Stimulated activated CD8-positive, alpha-beta memory T cell treated with anti-CD3 and anti-CD28 coated beads, Interleukin-2, amount 100 ng/mL, for 48 hours (primary cell): Measurements from ENCODE around the gene WDFY4.

ENCODE experiments used
- DNase-seq, 2 donors: peaks; one replicate each; pipeline ENCODE4 v3.0.0-alpha.2; 2020; ENCODE audit warnings: low read depth in 2 of 2

WDFY4 gene

DNA sequence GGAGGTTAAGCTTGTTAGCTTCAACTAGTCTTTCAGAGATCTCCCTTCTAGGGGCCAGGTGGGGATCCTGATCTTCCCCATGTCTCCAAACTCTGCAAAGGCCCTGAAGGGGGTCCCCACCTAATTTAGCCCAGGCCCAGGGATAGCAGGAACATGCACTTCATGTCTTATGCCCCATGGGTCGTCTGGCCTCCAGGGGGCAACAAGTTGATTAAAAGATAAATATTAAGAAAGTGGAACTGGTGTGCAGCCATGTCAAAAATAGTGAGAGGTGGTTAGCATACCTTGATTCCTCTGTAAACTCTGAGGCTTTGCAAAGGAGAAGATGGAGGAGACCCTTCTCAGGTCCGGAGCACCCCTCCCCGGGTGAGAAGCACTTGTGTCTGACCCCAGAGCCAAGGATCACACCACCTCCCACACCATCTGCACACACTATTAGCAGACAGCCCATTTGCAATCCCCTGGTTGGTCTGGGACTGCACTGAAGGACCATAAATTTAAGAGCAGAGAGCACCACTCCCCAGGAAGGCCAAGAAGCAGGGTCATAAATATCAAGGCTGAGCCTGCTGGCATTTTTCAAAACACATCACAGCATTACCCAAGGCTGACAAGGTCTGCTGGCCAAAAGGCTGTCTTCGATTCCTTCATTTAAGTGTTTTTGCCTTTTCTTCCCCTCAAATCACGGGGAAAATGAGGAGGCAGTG, 299.1 kb downstream of the WDFY4 start:
- no peak for DNase-seq

DNA sequence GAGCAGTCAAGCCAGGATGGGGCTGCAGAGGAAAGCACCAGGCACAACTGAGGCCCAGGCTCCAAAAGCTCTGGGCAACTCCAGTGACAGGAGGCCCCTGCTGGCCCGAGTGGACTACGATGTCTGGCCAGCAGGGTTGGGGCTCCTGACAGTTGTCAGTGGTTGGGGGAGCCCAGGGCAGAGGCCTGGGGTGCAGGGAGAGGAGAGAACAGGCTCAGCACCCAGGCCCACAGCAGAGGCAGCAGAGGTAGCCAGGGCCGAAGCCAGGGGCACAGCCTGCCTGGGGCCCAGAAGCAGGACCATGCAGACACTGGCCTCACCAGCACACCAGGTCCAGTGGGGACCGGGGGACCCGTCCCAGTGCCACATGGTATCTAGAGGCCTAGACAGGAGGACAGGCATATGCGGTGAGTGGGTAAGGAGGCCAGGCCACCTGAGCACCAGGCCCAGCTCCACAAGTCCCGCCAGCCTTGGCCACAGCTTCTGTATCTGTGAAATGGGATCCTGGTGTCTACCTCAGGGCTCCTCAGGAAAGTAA, 301.0 kb downstream of the WDFY4 start:
- DNase-seq: no peak

DNA sequence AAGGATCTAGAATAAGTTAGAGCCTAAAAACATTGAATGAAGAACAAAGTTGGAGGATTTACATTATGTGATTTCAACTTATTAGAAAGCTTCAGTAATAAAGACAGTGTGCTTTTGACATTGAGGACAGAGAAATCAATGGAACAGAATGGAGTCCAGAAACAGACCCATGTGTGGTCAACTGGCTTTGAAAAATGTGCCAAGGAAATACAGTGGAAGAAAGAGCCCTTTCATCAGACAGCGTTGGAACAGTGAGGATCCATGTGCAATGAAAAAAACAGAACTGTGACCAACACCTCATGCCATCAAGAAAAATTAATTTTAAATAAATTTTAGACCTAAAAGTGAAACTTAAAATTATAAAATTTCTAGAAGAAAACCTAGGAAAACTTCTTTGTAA, 305.6 kb downstream of the WDFY4 start:
- no peak for DNase-seq

DNA sequence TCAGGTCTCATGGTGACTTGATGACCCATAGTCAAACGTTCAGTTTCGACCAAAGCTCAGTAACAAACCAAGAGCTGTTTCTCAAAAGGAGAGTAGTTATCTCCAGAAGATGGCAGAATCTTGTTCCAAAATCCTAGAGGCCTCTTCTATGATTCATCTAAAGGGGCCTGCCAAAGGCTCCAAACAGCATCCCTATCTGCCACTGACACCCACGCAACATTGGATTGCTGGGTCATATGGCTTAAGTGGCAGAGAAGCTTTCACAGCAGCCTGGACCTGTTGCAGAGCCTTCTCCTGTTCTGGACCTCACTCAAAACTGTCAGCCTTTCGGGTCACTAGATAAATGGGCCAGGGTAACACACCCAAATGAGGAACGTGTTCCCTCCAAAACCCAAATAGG, 309.0 kb downstream of the WDFY4 start:
- DNase-seq: no peak

DNA sequence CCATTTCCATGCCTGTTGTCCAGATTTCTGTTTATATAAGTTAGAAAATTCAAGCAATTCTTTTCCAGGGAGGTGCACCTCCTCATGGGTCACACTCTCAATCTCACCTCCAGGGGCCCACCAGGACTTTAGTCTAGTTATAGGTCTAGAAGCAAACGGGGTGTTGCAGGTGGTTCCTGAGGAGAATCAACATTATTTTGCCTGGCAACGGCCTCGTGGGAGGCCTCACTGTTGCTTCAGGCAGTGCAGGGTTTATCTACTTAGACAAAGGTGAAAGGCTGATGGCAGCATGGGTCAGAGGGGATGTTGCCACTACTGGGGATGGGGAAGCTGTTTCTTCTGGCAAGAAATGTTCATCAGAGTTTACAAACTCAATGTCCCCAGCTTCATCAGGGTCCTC, 311.7 kb downstream of the WDFY4 start:
- DNase-seq: no peak

DNA sequence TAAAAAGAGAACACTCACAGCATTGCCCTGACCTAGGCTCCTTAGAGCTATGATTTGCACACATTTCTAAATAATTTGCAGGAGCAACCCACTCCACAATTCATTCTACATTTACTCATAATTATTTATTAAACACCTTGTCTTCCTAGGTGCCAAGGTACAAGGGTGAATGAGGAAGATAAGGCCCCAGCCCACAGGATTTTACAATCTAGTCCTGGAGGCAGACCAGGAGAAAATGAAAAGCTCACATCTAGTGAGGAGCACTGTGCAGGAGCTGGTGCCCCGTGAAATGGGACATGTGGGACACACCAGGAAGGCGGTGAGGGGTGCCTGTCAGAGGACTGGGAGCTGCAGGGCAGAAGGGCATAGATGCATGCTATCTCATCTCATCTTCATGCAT, 314.7 kb downstream of the WDFY4 start:
- no peak for DNase-seq

DNA sequence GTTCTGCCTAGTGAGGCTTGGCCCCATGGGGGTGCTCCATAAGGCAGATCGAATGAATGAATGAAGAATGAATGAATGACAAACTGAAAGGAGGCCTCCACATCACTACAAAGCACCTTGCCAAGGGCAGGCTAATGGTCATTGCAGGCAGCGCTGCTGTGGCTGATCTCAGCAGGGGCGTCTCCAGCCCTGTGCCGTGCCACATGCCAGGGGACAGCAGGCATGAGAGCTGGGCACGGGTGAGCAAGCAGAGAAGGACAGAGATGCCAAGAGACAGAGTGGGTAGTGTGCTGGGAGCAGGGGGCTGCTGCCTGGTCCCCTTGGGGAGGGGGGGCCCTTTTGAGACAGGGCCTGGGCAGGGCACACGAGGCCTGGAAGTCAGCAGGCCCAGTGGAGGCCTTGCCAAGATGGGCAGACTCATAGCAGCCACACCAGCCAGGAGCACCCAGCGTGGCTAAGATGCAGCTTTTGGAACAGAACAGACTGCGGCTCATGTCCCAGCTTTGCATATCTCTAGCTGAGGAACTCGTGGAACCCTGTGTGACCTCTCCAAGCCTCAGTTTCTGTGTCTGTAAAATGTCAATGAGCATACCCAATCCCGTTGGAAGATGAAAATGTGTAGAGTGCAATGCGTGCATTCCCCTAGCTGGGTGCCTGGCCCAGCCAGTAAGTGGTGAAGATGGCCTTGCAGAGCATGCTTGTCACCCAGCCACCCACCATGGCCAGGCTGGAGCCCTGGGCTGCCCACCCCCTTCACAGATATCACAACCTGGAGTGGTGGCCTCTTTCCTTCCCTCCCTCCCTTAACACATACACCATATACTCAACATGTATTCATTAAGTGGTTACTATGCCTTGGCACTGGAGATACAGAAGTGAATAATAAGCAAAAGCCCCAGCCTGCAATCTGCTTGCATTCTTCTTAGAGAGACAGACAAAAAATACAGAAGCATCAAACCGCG, 316.0 kb downstream of the WDFY4 start:
- no peak for DNase-seq

DNA sequence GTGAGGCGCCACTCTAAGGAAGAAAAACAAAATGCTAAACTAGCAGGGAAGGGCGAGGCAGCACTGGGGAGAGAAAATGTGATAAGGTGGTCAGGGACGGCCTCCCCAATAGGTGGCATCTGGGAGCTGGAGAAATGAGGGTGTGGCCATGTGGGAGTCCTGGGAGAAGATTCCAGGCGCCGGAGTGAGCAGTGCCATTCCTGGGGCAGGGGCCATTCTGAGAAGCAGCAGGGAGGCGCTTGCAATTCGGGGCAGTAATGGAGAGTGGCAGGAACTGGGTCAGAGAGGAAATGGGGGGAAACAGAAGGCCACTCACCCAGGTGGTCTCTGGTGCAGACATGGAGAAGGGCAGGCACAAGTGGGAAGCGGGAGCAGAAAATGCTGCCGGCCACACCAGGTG, 316.7 kb downstream of the WDFY4 start:
- no peak for DNase-seq

DNA sequence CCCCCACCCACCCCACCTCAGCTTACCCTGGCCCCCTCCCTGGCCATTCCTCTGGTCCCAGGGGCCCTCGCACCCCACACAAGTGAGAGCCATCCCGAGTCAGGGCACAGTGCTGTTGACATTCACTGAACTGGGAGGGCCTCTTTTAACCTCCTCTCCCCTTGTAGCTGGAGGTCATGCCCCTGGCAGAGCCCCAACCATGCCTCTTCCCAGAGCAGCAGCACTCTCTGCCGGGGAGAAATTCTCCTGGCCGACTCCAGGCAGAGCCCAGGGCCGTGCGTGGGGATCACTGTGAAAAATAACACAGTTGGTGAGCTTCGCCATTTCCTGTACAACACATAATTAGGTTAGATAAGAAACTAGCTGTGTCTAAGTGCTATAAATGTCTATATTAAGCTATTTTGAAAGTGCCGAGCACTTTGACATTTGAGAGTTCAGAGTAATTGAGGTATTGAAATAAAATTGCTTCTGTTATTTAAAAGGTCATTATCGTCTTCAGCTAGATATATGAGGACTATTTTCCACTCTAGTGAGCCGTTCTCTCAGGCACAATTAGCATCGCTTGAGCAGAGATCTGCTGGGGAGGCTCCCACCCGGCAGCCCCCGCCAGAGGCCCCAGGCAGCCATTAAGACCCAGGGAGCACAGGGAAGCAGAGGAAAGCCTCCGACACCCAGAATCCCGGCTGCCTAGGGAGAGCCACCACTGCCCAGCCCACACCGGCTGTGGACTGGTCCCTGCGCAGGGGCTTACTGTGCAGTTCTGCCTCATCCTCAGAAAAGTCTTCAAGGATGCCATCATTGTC, 317.4 kb downstream of the WDFY4 start:
- DNase-seq: no peak

DNA sequence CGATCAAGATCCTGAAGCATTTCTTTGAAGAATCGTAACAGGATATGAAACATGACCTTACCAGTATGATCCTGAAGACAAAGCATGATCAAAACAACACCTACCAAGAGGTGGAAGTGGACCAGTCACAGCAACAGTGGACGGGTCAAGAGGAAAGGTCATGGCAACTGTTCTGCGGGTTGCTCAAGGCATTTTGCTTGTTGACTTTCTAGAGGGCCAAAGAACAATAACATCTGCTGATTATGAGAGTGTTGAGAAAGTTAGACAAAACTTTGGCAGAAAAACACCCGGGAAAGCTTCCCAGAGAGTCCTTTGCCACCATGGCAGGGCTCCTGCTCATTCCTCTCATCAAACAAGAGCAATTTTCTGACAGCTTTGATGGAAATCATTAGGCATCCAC, 320.6 kb downstream of the WDFY4 start:
- no peak for DNase-seq

DNA sequence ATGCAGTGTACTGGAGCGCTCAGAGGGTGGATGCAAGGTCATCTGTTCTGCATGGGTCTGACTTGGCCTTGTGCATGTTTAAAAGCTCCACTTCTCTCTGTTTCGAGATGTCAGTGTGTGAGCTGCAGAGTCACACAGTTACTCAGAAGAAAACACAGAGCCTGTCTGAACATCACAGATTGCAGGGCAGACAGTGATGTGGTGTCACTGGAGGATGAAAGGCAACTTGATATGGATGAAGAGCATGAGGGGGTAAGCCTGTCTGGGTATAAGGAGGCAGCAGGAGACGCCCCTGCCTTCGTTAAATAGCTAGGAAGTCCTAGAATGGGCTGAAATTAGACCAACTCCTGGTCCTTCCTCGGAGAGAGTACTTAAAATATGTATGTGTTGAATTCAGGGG, 322.5 kb downstream of the WDFY4 start:
- DNase-seq: no peak

DNA sequence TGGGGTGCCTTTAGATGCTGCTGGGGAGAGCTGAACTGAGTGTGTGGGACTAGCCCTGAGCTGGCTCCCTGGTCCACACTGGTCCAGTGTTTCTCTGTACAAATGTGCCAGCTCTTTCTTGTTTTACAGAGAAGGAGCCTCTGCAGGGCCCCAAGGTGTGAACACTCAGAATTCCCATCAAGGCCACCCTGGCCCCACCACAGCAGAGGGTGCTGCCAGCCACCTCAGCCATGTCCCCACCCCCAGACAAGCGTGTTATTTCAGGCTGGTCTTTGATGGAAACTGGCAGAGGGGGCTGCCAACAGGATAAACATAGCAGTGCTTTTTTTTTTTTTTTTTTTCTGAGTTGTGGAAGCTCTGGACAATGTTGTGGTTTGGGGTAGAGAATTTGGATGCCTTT, 323.4 kb downstream of the WDFY4 start:
- no peak for DNase-seq

DNA sequence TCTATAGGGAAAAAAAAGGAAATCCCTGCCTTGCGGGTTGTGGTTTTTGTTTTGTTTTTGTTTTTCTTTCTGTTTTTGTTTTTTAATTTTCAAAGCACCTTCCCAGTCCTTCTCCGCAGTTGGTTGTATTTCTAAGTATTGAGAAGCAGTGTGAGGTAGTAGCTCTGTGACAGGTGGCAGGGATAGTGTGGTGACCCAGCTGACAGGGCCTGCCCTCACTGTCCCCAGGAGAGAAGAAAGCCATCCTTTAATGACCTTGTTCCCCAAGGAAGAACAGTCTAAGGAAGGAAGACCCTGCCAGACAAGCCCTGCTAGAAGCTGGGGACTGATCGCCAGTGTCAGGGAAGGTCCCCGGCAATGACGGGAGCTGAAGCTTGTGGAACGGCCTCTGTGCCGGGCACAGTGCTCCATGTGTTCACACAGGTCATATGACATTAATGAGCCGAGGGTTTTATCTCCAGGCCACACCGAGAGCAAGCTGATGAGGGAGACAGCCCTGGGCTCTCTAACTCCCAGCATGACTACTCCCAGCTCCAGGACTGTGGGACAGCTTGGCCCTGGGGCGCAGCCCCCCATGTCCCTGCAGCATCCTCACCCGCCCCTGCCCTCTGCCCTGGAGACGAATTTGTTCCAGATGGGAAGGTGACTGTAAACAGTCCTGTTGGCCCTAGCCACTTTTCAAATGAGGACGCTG, 324.0 kb downstream of the WDFY4 start:
- no peak for DNase-seq

DNA sequence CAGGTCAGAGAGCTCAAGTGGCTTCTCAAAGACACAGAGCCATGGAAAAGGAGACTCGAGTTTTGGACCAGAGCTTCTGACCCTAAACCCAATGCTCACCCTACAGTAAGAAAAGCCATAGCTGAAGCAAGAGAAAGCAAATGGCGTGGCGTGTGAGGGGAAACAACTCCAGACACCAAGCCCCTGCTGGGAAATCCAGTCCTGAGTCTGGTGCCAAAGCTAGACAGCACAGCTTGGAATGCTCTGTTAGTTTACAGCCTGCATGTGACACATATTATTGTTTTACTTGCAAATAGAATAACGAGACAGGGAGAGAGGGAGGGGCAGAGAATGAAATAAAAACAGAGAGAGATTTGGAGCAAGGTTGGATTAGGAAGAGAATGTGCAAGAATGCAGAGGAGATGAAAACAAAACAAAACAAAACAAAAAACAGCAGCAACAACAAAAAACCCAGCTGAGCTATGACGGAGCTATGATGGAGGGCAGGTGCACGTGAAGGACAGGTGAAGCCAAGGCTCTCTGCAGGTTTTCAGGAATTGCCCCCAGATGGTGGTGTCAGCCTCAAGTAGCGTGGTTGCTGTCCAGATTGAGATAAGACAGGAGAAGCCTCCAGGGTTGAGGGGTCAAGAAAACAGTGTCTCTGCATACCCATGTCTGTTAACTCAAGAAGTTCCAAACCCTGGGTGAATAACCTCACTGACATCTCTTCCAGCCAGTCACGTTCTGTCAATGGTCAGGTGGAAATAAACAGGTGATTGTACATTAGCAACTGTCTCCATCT, 324.7 kb downstream of the WDFY4 start:
- DNase-seq: no peak

DNA sequence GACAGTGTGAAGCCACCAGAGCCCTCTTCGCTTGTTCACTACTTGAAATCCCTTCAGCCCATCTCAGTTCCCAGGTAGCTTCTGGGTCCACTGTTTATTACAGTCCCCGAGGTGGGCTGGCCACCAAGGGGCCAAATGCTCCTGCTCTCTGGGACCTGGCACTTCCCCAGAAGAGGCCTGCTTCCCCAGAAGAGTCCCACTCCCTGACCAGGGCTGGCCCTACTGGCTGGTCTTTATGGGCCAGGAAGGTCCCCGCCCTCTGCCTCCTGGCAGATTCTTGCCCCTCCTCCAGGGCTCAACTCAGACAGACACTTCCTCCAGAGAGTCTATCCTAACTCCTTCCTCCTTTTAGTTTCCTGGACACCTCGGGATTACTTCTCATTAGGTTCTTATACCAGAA, 325.6 kb downstream of the WDFY4 start:
- no peak for DNase-seq

DNA sequence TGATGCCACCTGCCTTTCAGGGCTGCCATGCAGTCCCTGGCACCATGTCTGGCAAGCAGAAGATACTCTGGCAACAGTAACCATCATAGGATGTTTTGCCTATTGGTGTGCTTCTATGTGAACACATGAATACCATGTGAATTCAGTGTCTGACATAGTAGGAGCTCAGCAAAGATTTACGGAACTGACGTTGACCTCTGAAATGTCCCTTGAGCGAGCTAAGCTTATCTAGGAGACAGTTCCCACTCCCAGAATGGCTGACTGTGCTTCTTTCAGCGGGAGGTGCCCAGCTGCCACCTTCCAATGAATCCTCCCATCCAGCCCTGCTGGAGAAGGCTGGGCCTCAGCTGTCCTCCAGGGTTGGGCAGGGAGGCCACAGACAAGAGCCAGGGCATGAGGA, 326.2 kb downstream of the WDFY4 start:
- DNase-seq: no peak

DNA sequence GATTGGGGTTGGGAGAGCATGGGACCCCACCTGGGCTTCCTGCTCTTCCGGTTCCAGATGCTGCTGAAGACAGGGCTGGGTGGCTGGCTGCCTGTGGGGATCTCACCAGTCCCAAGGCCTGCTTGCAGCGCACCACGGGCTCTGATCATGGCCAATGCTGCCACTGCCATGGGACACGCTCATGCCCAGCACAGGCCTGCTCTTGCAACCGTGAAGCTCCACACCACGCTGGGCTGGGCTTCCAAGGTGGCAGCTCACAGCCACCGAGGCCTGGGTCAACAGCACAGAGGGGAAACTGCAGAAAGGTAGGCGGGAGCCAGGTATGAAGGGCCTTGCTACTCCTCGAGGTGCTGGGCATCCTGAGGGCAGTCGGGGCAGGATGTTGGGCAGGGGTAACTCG, 327.1 kb downstream of the WDFY4 start:
- DNase-seq: no peak

DNA sequence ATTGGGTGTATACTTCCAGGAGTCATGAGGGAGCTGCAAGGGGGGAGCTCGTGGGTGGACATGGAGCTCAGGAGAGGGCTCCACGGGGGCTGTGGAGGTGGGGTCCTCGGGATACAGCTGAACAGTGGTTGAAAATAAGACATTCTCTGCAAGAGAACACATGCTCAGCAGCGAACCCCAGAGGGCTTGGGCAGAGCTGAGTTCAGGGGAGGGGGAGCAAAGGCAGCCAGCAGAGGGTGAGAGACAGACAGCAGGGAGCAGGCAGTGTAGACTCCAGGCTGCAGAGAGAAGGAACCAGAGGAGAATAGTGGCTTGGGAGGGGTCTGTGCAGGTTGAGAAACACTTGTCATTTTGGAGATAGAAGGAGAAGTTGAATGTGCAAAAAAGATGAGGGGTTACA, 327.9 kb downstream of the WDFY4 start:
- no peak for DNase-seq

DNA sequence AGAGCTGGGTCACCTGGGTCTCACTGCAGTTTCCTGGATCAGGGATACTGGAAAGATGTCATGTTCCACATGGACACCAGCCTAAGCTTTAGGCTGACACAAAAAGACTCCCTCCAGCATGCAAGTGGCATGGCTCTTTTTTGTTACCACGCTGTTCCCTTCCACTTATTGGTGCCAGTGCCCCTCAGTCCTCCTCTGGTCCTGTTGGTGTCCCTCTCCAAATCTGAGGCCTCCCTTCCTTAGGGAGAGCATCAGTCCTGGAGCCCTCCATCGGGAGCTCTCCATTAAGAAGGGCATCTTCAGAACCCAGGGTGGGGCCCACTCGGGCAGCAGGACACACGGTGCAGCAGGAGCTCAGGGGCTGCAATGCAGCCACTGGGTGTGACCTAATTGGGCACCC, 331.0 kb downstream of the WDFY4 start:
- no peak for DNase-seq

DNA sequence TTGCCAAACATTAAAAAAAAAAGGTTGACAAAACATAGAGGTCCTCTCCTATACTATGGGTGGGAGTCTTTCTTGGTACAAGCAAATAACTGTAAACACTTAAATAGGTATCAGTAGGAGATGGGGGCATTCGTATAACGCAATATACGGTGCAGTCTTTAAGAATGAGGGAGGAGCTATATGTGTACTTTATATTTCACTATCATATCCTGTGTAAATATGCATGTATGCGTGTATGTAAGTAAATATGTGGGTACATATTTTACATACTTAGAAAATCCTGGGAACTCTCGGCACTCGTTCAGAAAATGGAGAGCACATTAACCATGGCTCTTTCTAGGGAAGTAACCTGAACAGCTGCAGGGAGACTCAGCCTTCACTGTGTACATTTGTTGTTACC, 337.0 kb downstream of the WDFY4 start:
- DNase-seq: no peak

DNA sequence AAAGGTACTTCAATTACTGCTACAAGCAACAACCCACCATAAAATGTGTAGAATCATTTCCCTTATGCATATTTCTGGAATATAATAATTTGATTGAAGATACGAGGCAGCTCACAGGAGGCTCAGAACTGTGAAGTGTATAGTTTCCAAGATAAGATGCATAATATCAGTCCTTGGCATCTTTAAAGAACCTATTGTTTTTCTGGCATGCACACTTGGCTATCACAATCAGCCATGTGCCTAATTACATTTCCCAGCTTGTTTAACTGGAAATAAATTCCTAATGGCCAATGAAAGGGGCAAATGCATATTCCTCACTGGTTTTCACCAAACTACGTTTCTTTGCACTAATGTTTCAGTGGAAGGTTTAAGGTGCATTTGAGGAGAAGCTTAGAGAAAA, 338.4 kb downstream of the WDFY4 start:
- DNase-seq: no peak
